Measurements from ENCODE around the gene AQP7. TPM values are rescaled to one million over a fixed set of nuclear protein-coding genes. Genes with fewer than 3 reads are reported as not detected.

The AQP7 gene
- total and polyA plus RNA-seq, 11 donors, result 32.1 to 252 (median 113) TPM

GRCh38 chr9:33440204-33440603 lies 37.8 kb upstream of the AQP7 start:
- Histone ChIP-seq H3K4me1 (peaks cover 0 to 33% (median 11%) of the 10 kb centered on the region in 12 donors), H3K27me3 (peaks cover 0 to 4% (median 0%) of the 10 kb centered on the region in 9 donors), H3K4me3 (no peak overlapping the region), H3K9me3 (no peaks in the 10 kb centered on the region), H3K36me3 (peaks cover 0 to 5% (median 0%) of the 10 kb centered on the region in 9 donors), H3K27ac (peak overlapping the region in 1 of 12 donors; percentile 24)
- ATAC-seq, result no peak
- TF ChIP-seq POLR2A (IDR thresholded peaks at IDR 0.05), result no peak
- TF ChIP-seq, protein P1, sequence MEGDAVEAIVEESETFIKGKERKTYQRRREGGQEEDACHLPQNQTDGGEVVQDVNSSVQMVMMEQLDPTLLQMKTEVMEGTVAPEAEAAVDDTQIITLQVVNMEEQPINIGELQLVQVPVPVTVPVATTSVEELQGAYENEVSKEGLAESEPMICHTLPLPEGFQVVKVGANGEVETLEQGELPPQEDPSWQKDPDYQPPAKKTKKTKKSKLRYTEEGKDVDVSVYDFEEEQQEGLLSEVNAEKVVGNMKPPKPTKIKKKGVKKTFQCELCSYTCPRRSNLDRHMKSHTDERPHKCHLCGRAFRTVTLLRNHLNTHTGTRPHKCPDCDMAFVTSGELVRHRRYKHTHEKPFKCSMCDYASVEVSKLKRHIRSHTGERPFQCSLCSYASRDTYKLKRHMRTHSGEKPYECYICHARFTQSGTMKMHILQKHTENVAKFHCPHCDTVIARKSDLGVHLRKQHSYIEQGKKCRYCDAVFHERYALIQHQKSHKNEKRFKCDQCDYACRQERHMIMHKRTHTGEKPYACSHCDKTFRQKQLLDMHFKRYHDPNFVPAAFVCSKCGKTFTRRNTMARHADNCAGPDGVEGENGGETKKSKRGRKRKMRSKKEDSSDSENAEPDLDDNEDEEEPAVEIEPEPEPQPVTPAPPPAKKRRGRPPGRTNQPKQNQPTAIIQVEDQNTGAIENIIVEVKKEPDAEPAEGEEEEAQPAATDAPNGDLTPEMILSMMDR (IDR thresholded peaks at IDR 0.05), result no peak
- intact Hi-C loops (cut with DNase I), result no loop called here
- DNase-seq, result no peak
- WGBS, 4 donors, result 93 to 95% (median 94%) methylated on average over 7 of the region's 7 CpGs

DNA sequence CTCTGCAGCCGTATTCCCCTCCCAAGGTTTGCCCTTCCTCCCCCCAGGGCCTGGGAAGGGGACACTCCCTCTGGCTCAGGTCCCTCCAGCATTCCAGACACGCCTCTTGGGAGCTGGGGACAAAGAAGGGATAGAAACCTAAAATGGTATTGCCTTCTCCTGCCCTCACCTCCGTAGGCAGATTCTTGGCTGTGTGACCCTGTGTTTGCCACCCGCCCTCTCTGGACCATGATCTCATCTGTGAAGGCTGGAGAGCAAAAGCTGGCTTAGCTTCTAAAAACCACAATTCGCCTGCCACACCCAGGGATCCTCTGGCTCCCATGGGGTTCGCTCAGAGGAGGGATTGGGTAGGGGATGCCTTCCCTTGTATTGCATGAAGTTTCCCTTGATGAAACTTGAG lies 37.4 kb upstream of the AQP7 start:
- H3K27me3 ChIP-seq, result peaks cover 0 to 4% (median 0%) of the 10 kb centered on the region in 9 donors
- TF ChIP-seq POLR2A (IDR thresholded peaks at IDR 0.05), result no peak
- TF ChIP-seq, protein P1 (IDR thresholded peaks at IDR 0.05), result no peak
- intact Hi-C loops (cut with DNase I), result no loop called here
- H3K4me3 ChIP-seq, result no peak overlapping the region
- no peaks in the 10 kb centered on the region for H3K9me3 ChIP-seq
- peaks cover 0 to 33% (median 11%) of the 10 kb centered on the region in 12 donors for H3K4me1 ChIP-seq
- H3K27ac ChIP-seq, result peak overlapping the region in 4 of 12 donors; percentile 14 to 55 (median 26)
- DNase-seq (no peak), ATAC-seq (peak in 2 of 4 donors; percentile 5 to 10)
- peaks cover 0 to 5% (median 0%) of the 10 kb centered on the region in 9 donors for H3K36me3 ChIP-seq
- WGBS, 4 donors, result 55 to 61% (median 59%) methylated on average over 5 to 6 of the region's 6 CpGs

DNA sequence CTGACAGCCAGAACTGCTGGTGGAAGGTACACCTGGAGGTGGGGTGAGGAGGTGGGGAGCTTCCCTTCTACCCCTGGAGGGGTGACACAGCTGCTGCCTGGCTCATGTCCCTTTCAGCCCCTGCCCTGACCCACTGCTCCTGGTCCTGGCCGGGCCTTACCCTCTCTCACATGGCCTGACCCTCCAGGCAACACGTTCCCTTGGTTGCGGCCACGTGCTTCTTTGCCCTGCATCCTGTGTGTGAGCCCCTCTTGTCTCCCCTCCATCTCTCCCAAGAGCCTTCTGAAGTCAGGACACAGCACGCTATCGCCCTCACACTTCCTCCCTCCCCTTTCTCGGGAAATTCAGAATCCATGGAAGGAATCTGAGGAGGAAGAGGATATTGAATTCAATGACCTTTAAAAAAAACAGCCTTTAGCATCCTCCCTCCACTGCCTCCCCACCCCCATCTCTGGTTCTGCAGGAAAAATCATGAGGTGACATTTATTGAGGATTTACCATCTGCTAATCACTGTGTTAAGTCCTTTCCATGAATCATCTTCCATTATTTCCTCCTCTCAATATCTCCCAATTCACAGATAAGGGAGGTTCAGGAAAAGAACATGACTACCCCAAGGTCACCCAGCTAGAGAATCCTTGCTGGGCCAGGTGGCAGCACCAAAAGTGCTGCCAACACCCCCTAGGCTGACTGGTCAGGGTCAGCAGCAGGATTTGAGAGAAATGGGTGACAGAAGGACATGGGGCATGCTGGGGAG lies 36.7 kb upstream of the AQP7 start:
- H3K4me3 ChIP-seq, result no peak overlapping the region
- peak in 2 of 4 donors; percentile 4 to 51 for ATAC-seq
- H3K4me1 ChIP-seq, result peaks cover 0 to 33% (median 11%) of the 10 kb centered on the region in 12 donors
- H3K36me3 ChIP-seq, result peaks cover 0 to 5% (median 0%) of the 10 kb centered on the region in 9 donors
- intact Hi-C loops (cut with DNase I), result no loop called here
- peak overlapping the region in 8 of 12 donors; percentile 14 to 57 (median 49) for H3K27ac ChIP-seq
- H3K27me3 ChIP-seq, result peaks cover 0 to 4% (median 0%) of the 10 kb centered on the region in 9 donors
- TF ChIP-seq, protein P1 (IDR thresholded peaks at IDR 0.05), result no peak
- TF ChIP-seq POLR2A (IDR thresholded peaks at IDR 0.05), result no peak
- H3K9me3 ChIP-seq, result no peaks in the 10 kb centered on the region
- no peak for DNase-seq
- WGBS, 4 donors, result 34 to 70% (median 58%) methylated on average over 7 of the region's 7 CpGs

DNA sequence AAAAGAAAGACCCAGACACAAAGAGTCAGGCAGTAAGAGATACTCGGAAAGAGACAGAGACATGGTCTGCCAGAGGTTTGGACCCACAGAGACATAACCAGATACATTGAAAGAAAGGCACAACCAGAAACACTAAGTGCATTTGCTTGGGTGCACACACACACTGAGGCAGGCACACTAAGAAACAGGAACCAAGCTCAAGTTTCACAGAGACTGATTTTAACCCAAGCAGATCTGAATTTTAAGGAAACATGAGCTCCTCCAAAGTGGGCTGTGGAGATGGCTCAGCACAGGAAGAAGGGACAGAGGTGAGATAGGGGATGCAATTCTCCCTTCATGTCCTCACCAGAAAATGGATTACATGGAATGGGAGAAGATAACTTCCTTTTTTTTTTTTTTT lies 35.5 kb upstream of the AQP7 start:
- H3K9me3 ChIP-seq, result no peaks in the 10 kb centered on the region
- WGBS, 4 donors, result 83 to 100% (median 97%) methylated on average over 1 of the region's 1 CpG
- peaks cover 0 to 33% (median 11%) of the 10 kb centered on the region in 12 donors for H3K4me1 ChIP-seq
- TF ChIP-seq POLR2A (IDR thresholded peaks at IDR 0.05), result no peak
- TF ChIP-seq, protein P1 (IDR thresholded peaks at IDR 0.05), result no peak
- ATAC-seq (no peak), DNase-seq (no peak)
- H3K4me3 ChIP-seq, result no peak overlapping the region
- no peaks in the 10 kb centered on the region for H3K36me3 ChIP-seq
- H3K27me3 ChIP-seq, result peaks cover 0 to 4% (median 0%) of the 10 kb centered on the region in 9 donors
- intact Hi-C loops (cut with DNase I), result no loop called here
- peak overlapping the region in 1 of 12 donors; percentile 70 for H3K27ac ChIP-seq

Measured in heart left ventricle (tissue), 16 donors.